Measurements from ENCODE around the gene USP6. TPM values are rescaled to one million over a fixed set of nuclear protein-coding genes. Genes with fewer than 3 reads are reported as not detected.
A peak's percentile ranks its signal among the peaks of the same experiment; 100 is the strongest.
"Not testable (repeated sequence)": the region's sequence is repeated elsewhere in the genome, so short reads cannot be mapped to it uniquely, and the experiment has no call there.

USP6 gene
- polyA plus RNA-seq, 1 experiment, result not detected

DNA sequence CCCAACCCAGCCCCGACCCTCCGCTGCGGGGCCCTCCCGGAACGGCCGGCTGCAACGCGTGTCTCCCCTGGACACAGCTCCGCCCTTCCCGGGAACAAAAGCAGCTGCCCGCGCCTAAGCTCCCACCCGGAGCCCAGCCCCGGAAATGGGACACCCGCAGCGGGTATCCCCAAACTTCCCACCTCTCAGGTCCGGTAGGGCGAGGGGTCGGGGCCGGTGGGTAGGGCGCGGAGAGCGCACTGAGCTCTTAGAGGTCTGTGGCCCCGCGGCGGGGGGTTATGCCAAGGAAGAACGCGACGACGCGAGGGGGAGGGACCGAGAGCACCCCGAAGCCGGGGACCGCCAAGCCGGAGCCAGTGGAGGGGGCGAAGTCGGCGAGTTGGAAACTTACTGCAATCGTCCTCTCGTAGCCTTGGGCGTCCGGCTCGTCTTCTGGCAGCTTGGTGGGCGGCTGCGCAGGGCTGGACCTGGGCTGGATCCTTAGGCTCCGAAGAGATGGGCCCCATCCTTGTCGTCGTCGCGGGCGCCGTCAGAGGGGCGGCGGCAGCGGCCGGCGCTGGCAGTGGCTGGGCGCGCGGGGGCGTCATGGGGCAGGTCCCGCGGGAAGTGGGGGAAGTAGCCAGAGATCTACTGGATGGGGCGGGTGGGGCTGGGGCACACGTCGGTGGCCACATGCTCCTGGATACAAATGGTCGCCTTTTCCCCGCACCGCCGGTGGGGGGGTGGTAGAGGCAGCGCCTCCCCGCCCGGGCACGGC, 6.9 kb downstream of the USP6 start:
- H3K4me3 ChIP-seq (ENCODE audit: low read depth, low read length), result peak overlapping the region; percentile 56
- H3K9me3 ChIP-seq (ENCODE audit: control insufficient read depth, insufficient read depth, low read length), result peaks cover 9% of the 10 kb centered on the region
- TF ChIP-seq CTCF (IDR thresholded peaks at IDR 0.05; ENCODE audit: low read depth, low read length), result no peak
- CTCF ChIA-PET, result no interaction called here
- DNase-seq (ENCODE audit: low read depth, low spot score), result no peak
- peaks cover 14% of the 10 kb centered on the region for H3K27me3 ChIP-seq (ENCODE audit: control insufficient read depth, insufficient read depth, low read length)
- no peak overlapping the region for H3K27ac ChIP-seq (ENCODE audit: low read depth, low read length)
- POLR2A ChIA-PET, result interaction anchor here (0.6 to 1.1 kb wide), 2 partner anchors 69 to 863 kb away, joined by 4 to 18 read pairs; no protein-coding TSS in a partner anchor

- TF ChIP-seq CTCF (IDR thresholded peaks at IDR 0.05; ENCODE audit: low read depth, low read length), result no peak
- Histone ChIP-seq H3K27ac (ENCODE audit: low read depth, low read length) (no peak overlapping the region), H3K27me3 (ENCODE audit: control insufficient read depth, insufficient read depth, low read length) (peaks cover 14% of the 10 kb centered on the region), H3K4me3 (ENCODE audit: low read depth, low read length) (no peak overlapping the region), H3K9me3 (ENCODE audit: control insufficient read depth, insufficient read depth, low read length) (peaks cover 3% of the 10 kb centered on the region)
- ChIA-PET CTCF (no interaction called here), POLR2A (no interaction called here)
- no peak for DNase-seq (ENCODE audit: low read depth, low spot score)
Observed at GRCh38 chr17:5123343-5124124, 7.7 kb downstream of the USP6 start.

DNA sequence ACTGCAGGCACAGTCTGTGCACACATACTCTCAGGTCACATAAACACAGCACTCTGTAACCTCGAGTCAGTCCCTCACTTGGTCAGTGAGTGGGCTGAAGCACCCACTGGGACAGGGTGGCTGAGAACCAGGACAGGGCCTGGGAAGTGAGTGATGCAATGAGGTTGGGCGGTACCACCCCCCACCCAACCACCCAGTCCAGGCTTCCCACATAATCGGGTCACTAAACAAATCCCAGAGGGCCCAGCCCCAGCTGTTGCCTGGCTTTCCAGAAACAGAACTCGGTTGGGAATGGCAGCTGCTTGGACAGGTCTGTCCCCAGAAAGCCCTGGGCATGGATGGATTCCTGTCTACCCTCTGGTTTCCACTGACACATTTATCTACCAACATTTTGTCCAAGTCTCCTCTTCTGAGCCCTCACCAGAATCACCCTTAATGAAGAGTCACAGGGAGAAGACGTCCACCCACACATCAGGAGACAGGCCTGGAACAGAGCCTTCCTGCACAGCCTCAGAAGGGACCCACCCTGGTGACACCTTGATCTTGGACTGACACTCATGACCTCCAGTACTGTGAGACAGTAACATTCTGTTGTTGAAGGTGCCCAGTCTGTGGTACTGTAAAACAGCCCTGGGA, 8.4 kb downstream of the USP6 start:
- H3K9me3 ChIP-seq (ENCODE audit: control insufficient read depth, insufficient read depth, low read length); POLR2A ChIA-PET; H3K4me3 ChIP-seq (ENCODE audit: low read depth, low read length); H3K27ac ChIP-seq (ENCODE audit: low read depth, low read length); CTCF ChIA-PET; DNase-seq (ENCODE audit: low read depth, low spot score): not testable (repeated sequence)
- H3K27me3 ChIP-seq (ENCODE audit: control insufficient read depth, insufficient read depth, low read length), result peaks cover 14% of the 10 kb centered on the region

DNA sequence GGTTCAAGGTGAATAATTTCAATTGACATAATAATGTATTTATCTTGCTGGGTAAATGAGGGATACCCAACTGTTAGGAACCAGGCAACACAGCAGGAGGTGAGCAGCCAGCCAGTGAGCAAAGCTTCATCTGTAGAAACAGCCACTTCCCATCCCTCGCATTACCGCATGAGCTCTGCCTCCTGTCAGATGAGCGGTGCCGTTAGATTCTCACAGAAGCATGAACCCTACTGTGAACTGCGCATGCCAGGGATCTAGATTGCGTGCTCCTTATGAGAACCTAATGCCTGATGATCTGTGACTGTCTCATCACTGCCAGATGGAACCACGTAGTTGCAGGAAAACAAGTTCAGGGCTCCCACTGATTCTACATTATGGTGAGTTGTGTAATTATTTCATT, 9.1 kb downstream of the USP6 start:
- POLR2A ChIA-PET, result interaction anchor here (0.7 kb wide), 1 partner anchor 1057 kb away, joined by 4 read pairs; no protein-coding TSS in a partner anchor

GRCh38 chr17:5126719-5127488, 11.1 kb downstream of the USP6 start:
- Histone ChIP-seq H3K4me3 (ENCODE audit: low read depth, low read length) (no peak overlapping the region), H3K9me3 (ENCODE audit: control insufficient read depth, insufficient read depth, low read length) (peaks cover 3% of the 10 kb centered on the region; the same call in 1 of the 2 replicates), H3K27me3 (ENCODE audit: control insufficient read depth, insufficient read depth, low read length) (peaks cover 12% of the 10 kb centered on the region), H3K27ac (ENCODE audit: low read depth, low read length) (no peak overlapping the region)
- DNase-seq (ENCODE audit: low read depth, low spot score), result no peak
- ChIA-PET CTCF (no interaction called here), POLR2A (no interaction called here)
- TF ChIP-seq CTCF (IDR thresholded peaks at IDR 0.05; ENCODE audit: low read depth, low read length), result no peak

More for the DNA sequence above, 9.1 kb downstream of the USP6 start:
- DNase-seq (ENCODE audit: low read depth, low spot score); CTCF ChIA-PET; H3K27ac ChIP-seq (ENCODE audit: low read depth, low read length); H3K9me3 ChIP-seq (ENCODE audit: control insufficient read depth, insufficient read depth, low read length); H3K4me3 ChIP-seq (ENCODE audit: low read depth, low read length): not testable (repeated sequence)
- peaks cover 17% of the 10 kb centered on the region for H3K27me3 ChIP-seq (ENCODE audit: control insufficient read depth, insufficient read depth, low read length)

Measured in AG04450 (cell line).